Glomerular visceral epithelial cell (primary cell): ENCODE results near the gene COX5A.

Experiments
- DNase-seq: peaks from one replicate; pipeline ENCODE4 v3.0.0-alpha.2; 2016; ENCODE audit errors: extremely low spot score

Gene COX5A

DNA sequence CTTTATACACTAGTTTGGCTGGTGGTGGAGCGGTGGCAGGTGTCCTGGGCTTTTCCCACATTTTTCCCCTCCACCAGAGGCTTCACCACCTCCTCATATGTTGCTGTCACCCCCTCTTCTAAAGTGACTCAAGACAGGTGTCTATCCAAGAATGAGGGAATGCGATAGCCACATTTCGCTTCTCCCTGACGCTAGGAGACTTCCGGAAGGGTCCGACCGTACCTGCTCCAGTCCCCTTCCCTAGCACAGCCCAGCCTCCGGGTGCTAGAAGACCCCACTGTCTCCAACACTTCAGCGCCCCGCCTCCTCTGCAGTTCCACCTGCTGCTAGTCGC is 65.2 kb downstream of the COX5A start:
- no peak for DNase-seq

DNA sequence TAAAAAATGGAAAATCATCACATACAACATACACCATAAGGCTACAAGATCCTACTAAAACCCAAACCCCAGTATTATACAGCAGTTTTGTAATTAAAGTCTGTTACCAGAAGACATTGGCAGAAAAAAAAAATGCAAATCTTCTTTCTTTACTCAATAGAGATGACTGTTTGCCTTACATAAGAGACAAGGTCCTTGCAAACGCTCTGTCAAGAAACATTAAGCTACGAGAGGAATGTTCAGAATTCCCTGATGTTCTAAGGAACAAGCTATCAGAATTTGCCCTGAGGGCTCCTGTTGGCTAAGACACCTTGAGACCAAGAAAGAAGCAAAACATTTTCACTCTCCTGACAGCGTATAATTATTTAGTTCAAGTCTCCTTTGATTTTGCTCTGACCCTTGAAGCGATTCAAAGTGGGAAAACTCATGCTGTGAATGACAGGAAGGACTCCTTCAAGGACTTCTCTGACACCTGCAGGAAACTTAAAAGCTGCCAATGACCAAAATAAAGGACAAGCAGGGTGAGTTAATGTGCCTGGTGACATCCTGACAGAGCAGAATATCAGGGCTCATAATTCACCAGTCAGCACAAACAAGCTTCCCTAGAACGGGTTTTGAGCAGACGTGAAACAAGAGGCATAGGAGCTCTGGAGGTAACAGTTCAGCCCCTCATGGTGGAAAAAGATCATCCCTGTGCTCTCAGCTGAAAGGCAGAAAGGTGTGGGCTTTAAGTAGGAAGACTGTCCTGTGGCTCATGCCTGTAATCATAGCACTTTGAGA is 67.2 kb downstream of the COX5A start:
- no peak for DNase-seq
